K562 (cell line): Measurements from ENCODE around the gene HSD17B12.
"Not testable (repeated sequence)": the region's sequence is repeated elsewhere in the genome, so short reads cannot be mapped to it uniquely, and the experiment has no call there.

Experiments used
- CBX3 ChIP-seq, 2 experiments: IDR thresholded peaks; 1 replicate in 1 of 2; 2 replicates in 1 of 2; pipeline ENCODE4 v1.6.1; 2012; ENCODE audit warnings: inconsistent platforms in 2 of 2, low read length in 2 of 2, borderline replicate concordance in 1 of 2, control low read depth in 1 of 2
- CBX8 ChIP-seq: fragments of 200-600 bp; sonication (generic); IDR thresholded peaks from 2 replicates; pipeline ENCODE4 v1.6.1; 2012; ENCODE audit warnings: borderline replicate concordance, mixed run types, low read depth, mild to moderate bottlenecking, moderate library complexity, mixed read lengths, low read length, control low read depth, inconsistent platforms; ENCODE audit not compliant: poor library complexity, severe bottlenecking; ENCODE audit errors: extremely low read depth
- EZH2 ChIP-seq: IDR thresholded peaks from 2 replicates; pipeline ENCODE4 v1.6.1; 2012; ENCODE audit warnings: low read depth, mild to moderate bottlenecking, inconsistent platforms, low read length, borderline replicate concordance
- JUN ChIP-seq, 2 experiments: sonication (generic) in 1 of 2; formaldehyde crosslinking in 1 of 2; IDR thresholded peaks; 2 replicates each; pipeline versions ENCODE4 v1.6.1 to v1.8.0; 2012 to 2022; ENCODE audit warnings: borderline replicate concordance in 2 of 2, mild to moderate bottlenecking in 2 of 2, improper control_type of control experiment in 1 of 2, low read depth in 1 of 2, low read length in 1 of 2, missing genetic modification reagents in 1 of 2
- KLF13 ChIP-seq: fragments of 450-650 bp; IDR thresholded peaks from 2 replicates; pipeline ENCODE4 v1.6.1; 2016; ENCODE audit warnings: missing genetic modification characterization, low read depth, mild to moderate bottlenecking, missing compliant biosample characterization, moderate library complexity, borderline replicate concordance
- SNRNP70 ChIP-seq: fragments of 200-400 bp; formaldehyde crosslinking; optimal IDR thresholded peaks from 2 replicates; pipeline ENCODE3; 2017; ENCODE audit warnings: low read depth, low read length
- ZBTB8A ChIP-seq: fragments of 450-650 bp; IDR thresholded peaks from 2 replicates; pipeline ENCODE4 v1.6.1; 2018; ENCODE audit warnings: mild to moderate bottlenecking, moderate library complexity; ENCODE audit not compliant: partially characterized antibody
- TF ChIP-seq, protein P1 (sequence below), 2 experiments: fragments of 200-800 bp in 1 of 2; sonication (Bioruptor generic) in 1 of 2; sonication (generic) in 1 of 2; formaldehyde crosslinking in 1 of 2; IDR thresholded peaks in 1 of 2; conservative IDR thresholded peaks in 1 of 2; 2 replicates each; pipeline versions ENCODE4 v1.5.0 to v1.6.1; 2016 to 2020; ENCODE audit warnings: missing compliant biosample characterization in 1 of 2, missing genetic modification characterization in 1 of 2, missing genetic modification reagents in 1 of 2
- TF ChIP-seq, protein P2 (sequence below), 3 experiments: IDR thresholded peaks in 2 of 3; conservative IDR thresholded peaks in 1 of 3; 2 replicates each; pipeline ENCODE4 v1.5.1; 2011 to 2012; ENCODE audit warnings: low read length in 3 of 3, mild to moderate bottlenecking in 3 of 3, control low read depth in 2 of 3, improper control_type of control experiment in 1 of 3, inconsistent platforms in 1 of 3, low read depth in 1 of 3, mixed read lengths in 1 of 3, moderate library complexity in 1 of 3; ENCODE audit not compliant: insufficient read depth in 2 of 3
- TF ChIP-seq, protein P3 (sequence below): IDR thresholded peaks from 2 replicates; pipeline ENCODE4 v1.6.1; 2011; ENCODE audit warnings: borderline replicate concordance, low read depth, mild to moderate bottlenecking, moderate library complexity, low read length; ENCODE audit not compliant: insufficient read depth, poor library complexity, severe bottlenecking

DNA sequence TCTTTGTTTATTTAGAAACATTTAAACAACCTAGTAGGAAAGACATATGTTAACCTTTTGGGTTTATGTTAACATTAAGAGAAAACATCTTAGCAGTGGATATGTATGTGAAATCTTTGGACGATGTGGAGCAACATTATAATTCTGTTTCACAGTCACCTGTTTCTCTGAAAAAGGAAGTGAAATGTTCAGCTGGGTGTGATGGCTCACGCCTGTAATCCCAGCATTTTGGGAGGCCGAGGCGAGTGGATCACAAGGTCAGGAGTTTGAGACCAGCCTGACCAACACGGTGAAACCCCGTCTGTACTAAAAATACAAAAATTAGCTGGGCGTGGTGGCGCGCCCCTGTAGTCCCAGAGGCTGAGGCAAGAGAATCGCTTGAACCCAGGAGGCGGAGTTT is 1.5 kb downstream of the HSD17B12 start:
- not testable (repeated sequence) for TF ChIP-seq SNRNP70; ZBTB8A; CBX3 (IDR thresholded peaks at IDR 0.05; ENCODE audit: borderline replicate concordance in 1 of 2, low read length in 2 of 2); KLF13 (tag); EZH2; JUN (IDR thresholded peaks at IDR 0.05; ENCODE audit: borderline replicate concordance, low read depth, low read length); JUN (CRISPR knock-in tag; IDR thresholded peaks at IDR 0.05; ENCODE audit: borderline replicate concordance); CBX8
- TF ChIP-seq, protein P1, sequence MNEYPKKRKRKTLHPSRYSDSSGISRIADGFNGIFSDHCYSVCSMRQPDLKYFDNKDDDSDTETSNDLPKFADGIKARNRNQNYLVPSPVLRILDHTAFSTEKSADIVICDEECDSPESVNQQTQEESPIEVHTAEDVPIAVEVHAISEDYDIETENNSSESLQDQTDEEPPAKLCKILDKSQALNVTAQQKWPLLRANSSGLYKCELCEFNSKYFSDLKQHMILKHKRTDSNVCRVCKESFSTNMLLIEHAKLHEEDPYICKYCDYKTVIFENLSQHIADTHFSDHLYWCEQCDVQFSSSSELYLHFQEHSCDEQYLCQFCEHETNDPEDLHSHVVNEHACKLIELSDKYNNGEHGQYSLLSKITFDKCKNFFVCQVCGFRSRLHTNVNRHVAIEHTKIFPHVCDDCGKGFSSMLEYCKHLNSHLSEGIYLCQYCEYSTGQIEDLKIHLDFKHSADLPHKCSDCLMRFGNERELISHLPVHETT (CRISPR knock-in tag; conservative IDR thresholded peaks at IDR 0.05 in 1 of 2, IDR thresholded peaks at IDR 0.05 in 1 of 2) = not testable (repeated sequence)
- TF ChIP-seq, protein P2, sequence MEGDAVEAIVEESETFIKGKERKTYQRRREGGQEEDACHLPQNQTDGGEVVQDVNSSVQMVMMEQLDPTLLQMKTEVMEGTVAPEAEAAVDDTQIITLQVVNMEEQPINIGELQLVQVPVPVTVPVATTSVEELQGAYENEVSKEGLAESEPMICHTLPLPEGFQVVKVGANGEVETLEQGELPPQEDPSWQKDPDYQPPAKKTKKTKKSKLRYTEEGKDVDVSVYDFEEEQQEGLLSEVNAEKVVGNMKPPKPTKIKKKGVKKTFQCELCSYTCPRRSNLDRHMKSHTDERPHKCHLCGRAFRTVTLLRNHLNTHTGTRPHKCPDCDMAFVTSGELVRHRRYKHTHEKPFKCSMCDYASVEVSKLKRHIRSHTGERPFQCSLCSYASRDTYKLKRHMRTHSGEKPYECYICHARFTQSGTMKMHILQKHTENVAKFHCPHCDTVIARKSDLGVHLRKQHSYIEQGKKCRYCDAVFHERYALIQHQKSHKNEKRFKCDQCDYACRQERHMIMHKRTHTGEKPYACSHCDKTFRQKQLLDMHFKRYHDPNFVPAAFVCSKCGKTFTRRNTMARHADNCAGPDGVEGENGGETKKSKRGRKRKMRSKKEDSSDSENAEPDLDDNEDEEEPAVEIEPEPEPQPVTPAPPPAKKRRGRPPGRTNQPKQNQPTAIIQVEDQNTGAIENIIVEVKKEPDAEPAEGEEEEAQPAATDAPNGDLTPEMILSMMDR (IDR thresholded peaks at IDR 0.05 in 2 of 3, conservative IDR thresholded peaks at IDR 0.05 in 1 of 3; ENCODE audit: insufficient read depth in 2 of 3, low read depth in 1 of 3, low read length in 3 of 3) = not testable (repeated sequence)
- TF ChIP-seq, protein P3, sequence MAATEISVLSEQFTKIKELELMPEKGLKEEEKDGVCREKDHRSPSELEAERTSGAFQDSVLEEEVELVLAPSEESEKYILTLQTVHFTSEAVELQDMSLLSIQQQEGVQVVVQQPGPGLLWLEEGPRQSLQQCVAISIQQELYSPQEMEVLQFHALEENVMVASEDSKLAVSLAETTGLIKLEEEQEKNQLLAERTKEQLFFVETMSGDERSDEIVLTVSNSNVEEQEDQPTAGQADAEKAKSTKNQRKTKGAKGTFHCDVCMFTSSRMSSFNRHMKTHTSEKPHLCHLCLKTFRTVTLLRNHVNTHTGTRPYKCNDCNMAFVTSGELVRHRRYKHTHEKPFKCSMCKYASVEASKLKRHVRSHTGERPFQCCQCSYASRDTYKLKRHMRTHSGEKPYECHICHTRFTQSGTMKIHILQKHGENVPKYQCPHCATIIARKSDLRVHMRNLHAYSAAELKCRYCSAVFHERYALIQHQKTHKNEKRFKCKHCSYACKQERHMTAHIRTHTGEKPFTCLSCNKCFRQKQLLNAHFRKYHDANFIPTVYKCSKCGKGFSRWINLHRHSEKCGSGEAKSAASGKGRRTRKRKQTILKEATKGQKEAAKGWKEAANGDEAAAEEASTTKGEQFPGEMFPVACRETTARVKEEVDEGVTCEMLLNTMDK = not testable (repeated sequence)
